ENCODE data around the gene GRB10. TPM values are rescaled to one million over a fixed set of nuclear protein-coding genes. Genes with fewer than 3 reads are reported as not detected.

The GRB10 gene
- total and polyA plus RNA-seq, 4 donors, result 10.7 to 53.1 (median 17.5) TPM

- Histone ChIP-seq H3K36me3 (ENCODE audit: control insufficient read depth in 4 of 4, insufficient read depth in 3 of 4, low read depth in 1 of 4, low read length in 3 of 4) (no peaks in the 10 kb centered on the region), H3K27me3 (ENCODE audit: control insufficient read depth in 4 of 4, insufficient read depth in 4 of 4, low read length in 3 of 4) (no peaks in the 10 kb centered on the region), H3K27ac (ENCODE audit: low read depth in 1 of 2, low read length in 2 of 2) (no peak overlapping the region), H3K4me3 (ENCODE audit: low read depth in 1 of 3, low read length in 3 of 3) (no peak overlapping the region), H3K4me1 (ENCODE audit: control insufficient read depth in 4 of 4, insufficient read depth in 4 of 4, low read length in 3 of 4) (peaks cover 10 to 46% (median 36%) of the 10 kb centered on the region in 4 donors), H3K9ac (ENCODE audit: low read depth in 1 of 2, low read length in 2 of 2) (no peak overlapping the region), H3K9me3 (ENCODE audit: control insufficient read depth in 4 of 4, low read length in 3 of 4) (no peaks in the 10 kb centered on the region)
- WGBS, result 80% methylated on average over 5 of the region's 5 CpGs
- no peak for TF ChIP-seq SP1 (IDR thresholded peaks at IDR 0.05)
- no peak for TF ChIP-seq FOXA2 (IDR thresholded peaks at IDR 0.05)
- no peak for TF ChIP-seq NR2F2 (IDR thresholded peaks at IDR 0.05)
- no peak for TF ChIP-seq JUND (IDR thresholded peaks at IDR 0.05)
- no peak for TF ChIP-seq RAD21 (IDR thresholded peaks at IDR 0.05)
- TF ChIP-seq MAX (IDR thresholded peaks at IDR 0.05), result no peak
- TF ChIP-seq REST (IDR thresholded peaks at IDR 0.05), result no peak
- no peak for TF ChIP-seq RXRA (IDR thresholded peaks at IDR 0.05)
- no peak for DNase-seq (ENCODE audit: low spot score)
Observed at GRCh38 chr7:50565977-50566376, 216.7 kb downstream of the GRB10 start.

GRCh38 chr7:50565559-50565916 lies 217.2 kb downstream of the GRB10 start:
- H3K9ac ChIP-seq (ENCODE audit: low read depth in 1 of 2, low read length in 2 of 2), result no peak overlapping the region
- H3K27ac ChIP-seq (ENCODE audit: low read depth in 1 of 2, low read length in 2 of 2), result peak overlapping the region in 1 of 2 donors; percentile 72

More at GRCh38 chr7:50565559-50565916, 217.2 kb downstream of the GRB10 start:
- DNase-seq (ENCODE audit: low spot score), result no peak
- TF ChIP-seq REST (IDR thresholded peaks at IDR 0.05) (no peak), HNF4G (IDR thresholded peaks at IDR 0.05) (no peak), FOXA2 (IDR thresholded peaks at IDR 0.05) (no peak), RXRA (IDR thresholded peaks at IDR 0.05) (no peak), GABPA (IDR thresholded peaks at IDR 0.05 in 1 of 2, conservative IDR thresholded peaks at IDR 0.05 in 1 of 2) (no peak), CTCF (IDR thresholded peaks at IDR 0.05; ENCODE audit: low read depth, low read length, missing input control) (no peak), YY1 (IDR thresholded peaks at IDR 0.05) (no peak), FOXA1 (IDR thresholded peaks at IDR 0.05) (no peak), RAD21 (IDR thresholded peaks at IDR 0.05) (no peak), ATF3 (IDR thresholded peaks at IDR 0.05) (no peak), MAX (IDR thresholded peaks at IDR 0.05) (no peak), SP1 (IDR thresholded peaks at IDR 0.05) (no peak), JUND (IDR thresholded peaks at IDR 0.05) (no peak)
- Histone ChIP-seq H3K4me1 (ENCODE audit: control insufficient read depth in 4 of 4, insufficient read depth in 4 of 4, low read length in 3 of 4) (peaks cover 13 to 51% (median 40%) of the 10 kb centered on the region in 4 donors), H3K27me3 (ENCODE audit: control insufficient read depth in 4 of 4, insufficient read depth in 4 of 4, low read length in 3 of 4) (no peaks in the 10 kb centered on the region), H3K36me3 (ENCODE audit: control insufficient read depth in 4 of 4, insufficient read depth in 3 of 4, low read depth in 1 of 4, low read length in 3 of 4) (no peaks in the 10 kb centered on the region), H3K9me3 (ENCODE audit: control insufficient read depth in 4 of 4, low read length in 3 of 4) (no peaks in the 10 kb centered on the region), H3K4me3 (ENCODE audit: low read depth in 1 of 3, low read length in 3 of 3) (no peak overlapping the region)
- WGBS, result 47% methylated on average over 2 of the region's 2 CpGs
